ENCODE results near the gene SLCO4A1. TPM values are rescaled to one million over a fixed set of nuclear protein-coding genes. Genes with fewer than 3 reads are reported as not detected.

Gene SLCO4A1
- total RNA-seq, 1 donor from 2014 or later = 1.4 TPM

DNA sequence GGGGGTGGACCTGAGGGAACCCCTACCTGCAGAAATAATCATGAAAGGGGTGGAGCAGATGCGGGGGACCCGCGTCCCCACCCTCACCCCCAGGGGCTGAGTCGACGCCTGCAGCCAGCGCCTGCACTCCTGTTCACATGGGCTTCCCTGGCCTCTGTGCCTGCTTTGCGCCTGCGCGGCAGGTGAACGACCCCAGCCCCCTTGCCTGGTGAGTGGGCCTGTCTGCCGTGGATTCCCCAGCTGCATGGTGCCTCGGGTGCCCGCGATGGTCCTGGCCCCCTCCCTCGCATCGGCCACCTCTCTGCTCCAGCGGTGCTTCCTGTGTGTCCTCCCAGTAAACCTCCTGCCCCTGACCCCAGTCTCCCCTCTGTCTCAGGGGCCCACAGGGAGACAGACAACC, 47.6 kb downstream of the SLCO4A1 start:
- Mint-ChIP-seq H3K4me1 (ENCODE audit: unreplicated experiment) (peaks cover 12% of the 10 kb centered on the region), H3K36me3 (ENCODE audit: low read depth, unreplicated experiment) (no peaks in the 10 kb centered on the region), H3K9me3 (ENCODE audit: unreplicated experiment) (no peaks in the 10 kb centered on the region), H3K27ac (ENCODE audit: unreplicated experiment) (no peak overlapping the region), H3K27me3 (ENCODE audit: unreplicated experiment) (peaks cover 5% of the 10 kb centered on the region), H3K4me3 (ENCODE audit: unreplicated experiment) (no peak overlapping the region)
- TF ChIP-seq, protein P1, sequence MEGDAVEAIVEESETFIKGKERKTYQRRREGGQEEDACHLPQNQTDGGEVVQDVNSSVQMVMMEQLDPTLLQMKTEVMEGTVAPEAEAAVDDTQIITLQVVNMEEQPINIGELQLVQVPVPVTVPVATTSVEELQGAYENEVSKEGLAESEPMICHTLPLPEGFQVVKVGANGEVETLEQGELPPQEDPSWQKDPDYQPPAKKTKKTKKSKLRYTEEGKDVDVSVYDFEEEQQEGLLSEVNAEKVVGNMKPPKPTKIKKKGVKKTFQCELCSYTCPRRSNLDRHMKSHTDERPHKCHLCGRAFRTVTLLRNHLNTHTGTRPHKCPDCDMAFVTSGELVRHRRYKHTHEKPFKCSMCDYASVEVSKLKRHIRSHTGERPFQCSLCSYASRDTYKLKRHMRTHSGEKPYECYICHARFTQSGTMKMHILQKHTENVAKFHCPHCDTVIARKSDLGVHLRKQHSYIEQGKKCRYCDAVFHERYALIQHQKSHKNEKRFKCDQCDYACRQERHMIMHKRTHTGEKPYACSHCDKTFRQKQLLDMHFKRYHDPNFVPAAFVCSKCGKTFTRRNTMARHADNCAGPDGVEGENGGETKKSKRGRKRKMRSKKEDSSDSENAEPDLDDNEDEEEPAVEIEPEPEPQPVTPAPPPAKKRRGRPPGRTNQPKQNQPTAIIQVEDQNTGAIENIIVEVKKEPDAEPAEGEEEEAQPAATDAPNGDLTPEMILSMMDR (IDR thresholded peaks at IDR 0.05; ENCODE audit: unreplicated experiment) = no peak
- DNase-seq (ENCODE audit: low spot score) = no peak

DNA sequence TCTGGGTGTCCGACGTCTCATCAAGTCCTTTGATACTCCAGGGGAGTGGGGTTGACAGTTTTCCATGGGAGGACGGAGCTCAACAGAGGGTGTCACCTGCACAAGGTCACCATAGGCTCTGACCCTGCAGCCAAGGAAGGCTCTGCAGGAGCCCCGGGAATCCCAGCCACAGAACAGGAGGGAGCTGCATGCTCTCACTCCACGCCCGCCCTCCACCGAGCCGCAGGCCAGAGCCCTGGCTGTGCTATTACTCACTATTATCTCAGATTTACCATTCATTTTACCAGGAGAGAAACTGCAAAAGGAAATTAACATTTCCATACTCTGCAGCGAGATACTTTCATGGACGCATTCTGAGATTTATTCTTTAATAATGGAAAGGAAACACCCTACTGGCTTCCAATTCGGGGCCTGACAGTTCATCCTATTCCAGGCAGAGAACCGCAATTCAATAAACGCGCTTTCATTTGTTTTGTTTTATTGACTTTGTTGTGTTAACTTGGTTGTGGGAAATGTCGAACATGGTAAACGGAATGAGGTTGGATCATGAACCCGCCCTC, 48.0 kb downstream of the SLCO4A1 start:
- no peak for DNase-seq (ENCODE audit: low spot score)
- H3K9me3 Mint-ChIP-seq (ENCODE audit: unreplicated experiment) = no peaks in the 10 kb centered on the region
- H3K27me3 Mint-ChIP-seq (ENCODE audit: unreplicated experiment) = peaks cover 5% of the 10 kb centered on the region
- no peak overlapping the region for H3K27ac Mint-ChIP-seq (ENCODE audit: unreplicated experiment)
- TF ChIP-seq, protein P1 (IDR thresholded peaks at IDR 0.05; ENCODE audit: unreplicated experiment) = no peak
- H3K4me3 Mint-ChIP-seq (ENCODE audit: unreplicated experiment) = no peak overlapping the region
- peaks cover 14% of the 10 kb centered on the region for H3K4me1 Mint-ChIP-seq (ENCODE audit: unreplicated experiment)
- H3K36me3 Mint-ChIP-seq (ENCODE audit: low read depth, unreplicated experiment) = no peaks in the 10 kb centered on the region

DNA sequence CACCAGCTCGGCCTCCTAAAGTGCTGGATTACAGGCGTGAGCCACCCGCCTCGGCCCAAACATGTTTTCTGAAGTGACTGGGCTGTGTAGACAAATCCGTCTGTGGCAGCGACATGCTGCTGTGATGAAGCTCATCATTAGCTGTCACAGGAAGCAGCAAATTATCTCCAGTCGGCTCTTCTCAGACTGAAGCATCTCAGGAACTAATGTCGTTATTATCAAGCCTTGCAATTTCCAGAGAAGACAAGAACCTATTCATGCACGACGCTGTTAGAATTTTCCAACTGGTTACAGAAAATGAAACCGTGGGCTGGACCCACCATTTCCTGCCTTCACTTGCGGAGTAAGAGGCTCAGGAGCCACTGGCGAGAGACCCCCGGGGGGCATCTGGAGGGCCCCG, 49.2 kb downstream of the SLCO4A1 start:
- H3K9me3 Mint-ChIP-seq (ENCODE audit: unreplicated experiment) = no peaks in the 10 kb centered on the region

DNA sequence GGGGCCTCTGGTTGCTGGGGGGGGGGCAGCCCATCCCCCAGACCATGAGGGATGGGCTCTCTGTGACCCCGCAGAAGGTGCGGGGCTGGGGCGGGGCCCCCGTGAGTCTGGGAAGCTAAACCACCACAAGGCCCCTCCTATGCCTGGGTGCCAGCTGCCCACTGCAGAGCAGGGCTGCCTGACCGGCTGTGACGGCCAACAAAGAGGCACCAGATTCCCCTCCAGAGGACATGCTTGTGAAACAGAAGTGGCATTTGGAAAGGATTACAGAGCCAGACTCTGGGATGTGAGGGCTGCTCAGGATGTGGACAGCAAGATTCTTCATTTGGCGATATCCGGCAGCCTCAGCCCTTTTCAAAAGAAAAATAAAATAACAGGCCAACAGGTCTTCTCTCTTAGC, 49.9 kb downstream of the SLCO4A1 start:
- peaks cover 8% of the 10 kb centered on the region for H3K27me3 Mint-ChIP-seq (ENCODE audit: unreplicated experiment)
- TF ChIP-seq, protein P1 (IDR thresholded peaks at IDR 0.05; ENCODE audit: unreplicated experiment) = no peak
- no peaks in the 10 kb centered on the region for H3K9me3 Mint-ChIP-seq (ENCODE audit: unreplicated experiment)
- no peaks in the 10 kb centered on the region for H3K36me3 Mint-ChIP-seq (ENCODE audit: low read depth, unreplicated experiment)
- no peak for DNase-seq (ENCODE audit: low spot score)
- H3K27ac Mint-ChIP-seq (ENCODE audit: unreplicated experiment) = no peak overlapping the region
- H3K4me3 Mint-ChIP-seq (ENCODE audit: unreplicated experiment) = no peak overlapping the region
- H3K4me1 Mint-ChIP-seq (ENCODE audit: unreplicated experiment) = peaks cover 12% of the 10 kb centered on the region

More for the DNA sequence above, 49.2 kb downstream of the SLCO4A1 start:
- H3K36me3 Mint-ChIP-seq (ENCODE audit: low read depth, unreplicated experiment) = no peaks in the 10 kb centered on the region
- no peak overlapping the region for H3K4me3 Mint-ChIP-seq (ENCODE audit: unreplicated experiment)
- peaks cover 16% of the 10 kb centered on the region for H3K4me1 Mint-ChIP-seq (ENCODE audit: unreplicated experiment)
- TF ChIP-seq, protein P1 (IDR thresholded peaks at IDR 0.05; ENCODE audit: unreplicated experiment) = no peak
- DNase-seq (ENCODE audit: low spot score) = no peak
- peaks cover 8% of the 10 kb centered on the region for H3K27me3 Mint-ChIP-seq (ENCODE audit: unreplicated experiment)
- no peak overlapping the region for H3K27ac Mint-ChIP-seq (ENCODE audit: unreplicated experiment)

DNA sequence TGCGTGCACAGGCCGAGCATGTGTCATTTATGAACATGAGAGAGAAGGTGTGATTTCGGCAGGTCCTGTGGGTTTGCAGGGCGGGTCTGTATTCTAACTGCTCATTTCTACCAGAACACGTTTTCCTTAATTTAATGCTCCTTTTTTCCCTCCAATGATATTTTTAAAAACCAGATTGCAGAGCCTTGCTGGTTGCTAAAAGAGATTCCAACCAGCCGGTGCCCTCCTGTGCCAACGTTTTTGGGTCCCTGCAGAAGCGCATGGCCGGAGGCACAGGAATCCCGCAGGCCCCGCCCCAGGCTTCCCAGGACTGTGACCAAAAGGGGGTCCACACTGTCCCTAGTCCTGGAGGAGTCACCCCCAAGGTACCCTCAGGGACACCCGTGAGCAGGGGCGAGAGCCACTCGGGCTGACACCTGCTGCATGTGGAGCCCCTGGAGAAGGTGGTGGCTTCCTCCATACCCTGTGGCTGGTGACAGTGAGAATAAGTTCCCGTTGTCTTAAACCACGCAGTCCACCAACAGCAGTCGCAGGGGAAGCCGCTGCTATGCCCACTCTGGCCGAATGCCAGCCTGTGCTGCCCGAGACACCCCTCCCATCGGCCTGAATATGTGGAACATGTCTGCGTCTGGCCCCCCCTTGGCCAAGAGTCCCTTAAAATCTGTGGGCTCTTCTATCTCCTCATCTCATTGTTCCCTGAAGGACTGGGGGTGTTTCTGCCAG, 50.7 kb downstream of the SLCO4A1 start:
- Mint-ChIP-seq H3K27ac (ENCODE audit: unreplicated experiment) (no peak overlapping the region), H3K36me3 (ENCODE audit: low read depth, unreplicated experiment) (no peaks in the 10 kb centered on the region), H3K27me3 (ENCODE audit: unreplicated experiment) (peaks cover 8% of the 10 kb centered on the region), H3K4me3 (ENCODE audit: unreplicated experiment) (no peak overlapping the region), H3K4me1 (ENCODE audit: unreplicated experiment) (peaks cover 10% of the 10 kb centered on the region), H3K9me3 (ENCODE audit: unreplicated experiment) (no peaks in the 10 kb centered on the region)
- TF ChIP-seq, protein P1 (IDR thresholded peaks at IDR 0.05; ENCODE audit: unreplicated experiment) = no peak
- DNase-seq (ENCODE audit: low spot score) = no peak

All from endothelial cell (in vitro differentiated cells).